Left ventricle myocardium inferior (tissue), 1 donor: ENCODE measurements around the gene TSPAN15. TPM values are rescaled to one million over a fixed set of nuclear protein-coding genes. Genes with fewer than 3 reads are reported as not detected.
"Not testable (repeated sequence)": the region's sequence is repeated elsewhere in the genome, so short reads cannot be mapped to it uniquely, and the experiment has no call there.

Experiments used
- DNase-seq: peaks from one replicate; pipeline ENCODE4 v3.0.0-alpha.2; 2020
- H3K27ac ChIP-seq: fragments of 200-600 bp; replicated peaks from 2 replicates; pipeline ENCODE4 v1.8.0; 2021
- H3K27me3 ChIP-seq: fragments of 200-600 bp; 2 replicates; pipeline ENCODE4 v1.8.0; 2021; ENCODE audit warnings: low read depth
- H3K36me3 ChIP-seq: fragments of 200-600 bp; 2 replicates; pipeline ENCODE4 v1.8.0; 2021
- H3K4me1 ChIP-seq: fragments of 200-600 bp; 2 replicates; pipeline ENCODE4 v1.8.0; 2021
- H3K4me3 ChIP-seq: fragments of 200-600 bp; 2 replicates; pipeline ENCODE4 v1.8.0; 2021; ENCODE audit warnings: mild to moderate bottlenecking, moderate library complexity
- H3K9me3 ChIP-seq: fragments of 200-600 bp; replicated peaks from 2 replicates; pipeline ENCODE4 v1.8.0; 2021
- CTCF ChIP-seq: fragments of 200-600 bp; IDR thresholded peaks from 2 replicates; pipeline ENCODE4 v1.8.0; 2021; ENCODE audit warnings: antibody characterized with exemption, mild to moderate bottlenecking, borderline replicate concordance
- intact Hi-C: fragments of 100-400 bp; cut with micrococcal nuclease; formaldehyde crosslinking; loops from one replicate; pipeline ENCODE4 v1.11.0; 2022
- total RNA-seq: library from RNA; stranded (reverse); fragmentation: NEBNext Ultra II Directional; extraction: Animal tissue kit (Norgen Biotek cat#: 25700); gene quantifications from one replicate; pipeline ENCODE4 v1.2.1, GENCODE V29; 2021
- donor health status: DM: no; HTN: yes; CAD: no; lungs with severe emphysema.

The TSPAN15 gene
- total RNA-seq, 1 donor from 2014 or later: 6.8 TPM

GRCh38 chr10:69516796-69517195 is 65.5 kb downstream of the TSPAN15 start:
- intact Hi-C loops: loop anchor here (5.0 kb wide), 1 partner anchor 121 kb away; no protein-coding TSS in a partner anchor
- no peaks in the 10 kb centered on the region for H3K4me1 ChIP-seq
- H3K4me3 ChIP-seq: no peak overlapping the region

GRCh38 chr10:69517271-69517848 is 66.1 kb downstream of the TSPAN15 start:
- intact Hi-C loops: loop anchor here (5.0 kb wide), 1 partner anchor 120 kb away; no protein-coding TSS in a partner anchor
- Histone ChIP-seq H3K4me1 (no peaks in the 10 kb centered on the region), H3K9me3 (no peaks in the 10 kb centered on the region), H3K27me3 (no peaks in the 10 kb centered on the region), H3K36me3 (no peaks in the 10 kb centered on the region), H3K4me3 (no peak overlapping the region), H3K27ac (no peak overlapping the region)
- TF ChIP-seq CTCF: no peak
- DNase-seq: no peak

More at GRCh38 chr10:69516796-69517195, 65.5 kb downstream of the TSPAN15 start:
- DNase-seq: no peak
- no peak overlapping the region for H3K27ac ChIP-seq
- H3K9me3 ChIP-seq: no peaks in the 10 kb centered on the region
- no peaks in the 10 kb centered on the region for H3K27me3 ChIP-seq
- peaks cover 4% of the 10 kb centered on the region for H3K36me3 ChIP-seq
- TF ChIP-seq CTCF: no peak

- no peak overlapping the region for H3K27ac ChIP-seq
- no peak overlapping the region for H3K4me3 ChIP-seq
- no peaks in the 10 kb centered on the region for H3K9me3 ChIP-seq
- no peaks in the 10 kb centered on the region for H3K36me3 ChIP-seq
- H3K27me3 ChIP-seq: no peaks in the 10 kb centered on the region
- TF ChIP-seq CTCF: no peak
- intact Hi-C loops: no loop called here
- H3K4me1 ChIP-seq: no peaks in the 10 kb centered on the region
- no peak for DNase-seq
Measured at GRCh38 chr10:69527961-69528360, 76.7 kb downstream of the TSPAN15 start.

- H3K36me3 ChIP-seq: no peaks in the 10 kb centered on the region
- H3K9me3 ChIP-seq: peaks cover 12% of the 10 kb centered on the region
- DNase-seq: no peak
- intact Hi-C loops: no loop called here
- no peak for TF ChIP-seq CTCF
- no peaks in the 10 kb centered on the region for H3K4me1 ChIP-seq
- H3K4me3 ChIP-seq: no peak overlapping the region
- H3K27ac ChIP-seq: no peak overlapping the region
- peaks cover 5% of the 10 kb centered on the region for H3K27me3 ChIP-seq
Measured at GRCh38 chr10:69533658-69534057, 82.4 kb downstream of the TSPAN15 start.

- H3K4me1 ChIP-seq, DNase-seq, intact Hi-C loops, H3K4me3 ChIP-seq, H3K27ac ChIP-seq, H3K36me3 ChIP-seq, H3K27me3 ChIP-seq: not testable (repeated sequence)
- peaks cover 21% of the 10 kb centered on the region for H3K9me3 ChIP-seq
Measured at GRCh38 chr10:69536521-69536920, 85.3 kb downstream of the TSPAN15 start.

- Histone ChIP-seq H3K27ac (no peak overlapping the region), H3K4me3 (no peak overlapping the region), H3K27me3 (peaks cover 9% of the 10 kb centered on the region), H3K4me1 (no peaks in the 10 kb centered on the region), H3K9me3 (peaks cover 24% of the 10 kb centered on the region), H3K36me3 (no peaks in the 10 kb centered on the region)
- no peak for TF ChIP-seq CTCF
- DNase-seq: no peak
- intact Hi-C loops: no loop called here
Measured at GRCh38 chr10:69537449-69537848, 86.2 kb downstream of the TSPAN15 start.
